Mesodermal cell (in vitro differentiated cells): ENCODE results near the gene ENTPD2.

Source experiments
- H3K27ac ChIP-seq: 2 replicates; pipeline ENCODE4 v1.7.0; 2013; ENCODE audit warnings: mild to moderate bottlenecking, low read depth, low read length, moderate library complexity; ENCODE audit not compliant: severe bottlenecking
- H3K36me3 ChIP-seq: 2 replicates; pipeline ENCODE4 v1.7.1; 2013; ENCODE audit warnings: mild to moderate bottlenecking, low read length, moderate library complexity; ENCODE audit not compliant: control insufficient read depth, insufficient read depth
- H3K4me1 ChIP-seq: one replicate; pipeline ENCODE4 v1.7.1; 2013; ENCODE audit warnings: mild to moderate bottlenecking, low read length; ENCODE audit not compliant: insufficient read depth, control insufficient read depth, poor library complexity, severe bottlenecking
- H3K4me3 ChIP-seq: 2 replicates; pipeline ENCODE4 v1.7.0; 2013; ENCODE audit warnings: low read length, control low read depth, mild to moderate bottlenecking; ENCODE audit not compliant: insufficient read depth, poor library complexity, severe bottlenecking; ENCODE audit errors: extremely low read depth
- H3K9me3 ChIP-seq: 2 replicates; pipeline ENCODE4 v1.7.1; 2013; ENCODE audit warnings: mild to moderate bottlenecking, low read length, moderate library complexity; ENCODE audit not compliant: control insufficient read depth
- WGBS, 2 experiments: methylation state at CpG; one replicate each; pipeline ENCODE4 v1.1.5; 2013; ENCODE audit warnings: missing lambda C conversion rate in 2 of 2; ENCODE audit not compliant: insufficient coverage in 2 of 2; 5-methylcytosine and 5-hydroxymethylcytosine counted together

The ENTPD2 gene

GRCh38 chr9:137000177-137000930 lies 53.5 kb downstream of the ENTPD2 start:
- WGBS, 2 experiments = 93 to 97% methylated on average over 6 of the region's 10 CpGs
- H3K4me3 ChIP-seq = no peak overlapping the region

More at GRCh38 chr9:137000177-137000930, 53.5 kb downstream of the ENTPD2 start:
- Histone ChIP-seq H3K27ac (no peak overlapping the region), H3K4me1 (peaks cover 13% of the 10 kb centered on the region), H3K36me3 (no peaks in the 10 kb centered on the region), H3K9me3 (no peaks in the 10 kb centered on the region)
